Duodenal mucosa (tissue), 2 donors: Measurements from ENCODE around the gene AFAP1.

Source experiments
- H3K27ac ChIP-seq: one replicate; pipeline ENCODE4 v1.7.0; 2013; ENCODE audit warnings: low read depth, low read length
- H3K27me3 ChIP-seq, 2 donors: one replicate each; pipeline ENCODE4 v1.7.0; 2013; ENCODE audit warnings: low read length in 2 of 2, control low read depth in 1 of 2; ENCODE audit not compliant: insufficient read depth in 2 of 2, control insufficient read depth in 1 of 2
- H3K36me3 ChIP-seq, 2 donors: one replicate each; pipeline ENCODE4 v1.7.0; 2013; ENCODE audit warnings: low read length in 2 of 2, control low read depth in 1 of 2; ENCODE audit not compliant: insufficient read depth in 2 of 2, control insufficient read depth in 1 of 2
- H3K4me1 ChIP-seq, 2 donors: one replicate each; pipeline ENCODE4 v1.7.0; 2013; ENCODE audit warnings: low read length in 2 of 2, control low read depth in 1 of 2; ENCODE audit not compliant: insufficient read depth in 2 of 2, control insufficient read depth in 1 of 2
- H3K4me3 ChIP-seq, 2 donors: one replicate each; pipeline ENCODE4 v1.7.0; 2013; ENCODE audit warnings: low read length in 2 of 2, low read depth in 1 of 2
- H3K9ac ChIP-seq, 2 donors: one replicate each; pipeline ENCODE4 v1.7.0; 2013; ENCODE audit warnings: low read length in 2 of 2, low read depth in 1 of 2
- H3K9me3 ChIP-seq, 2 donors: one replicate each; pipeline ENCODE4 v1.7.0; 2013; ENCODE audit warnings: low read length in 2 of 2, control low read depth in 1 of 2; ENCODE audit not compliant: control insufficient read depth in 1 of 2

The AFAP1 gene

DNA sequence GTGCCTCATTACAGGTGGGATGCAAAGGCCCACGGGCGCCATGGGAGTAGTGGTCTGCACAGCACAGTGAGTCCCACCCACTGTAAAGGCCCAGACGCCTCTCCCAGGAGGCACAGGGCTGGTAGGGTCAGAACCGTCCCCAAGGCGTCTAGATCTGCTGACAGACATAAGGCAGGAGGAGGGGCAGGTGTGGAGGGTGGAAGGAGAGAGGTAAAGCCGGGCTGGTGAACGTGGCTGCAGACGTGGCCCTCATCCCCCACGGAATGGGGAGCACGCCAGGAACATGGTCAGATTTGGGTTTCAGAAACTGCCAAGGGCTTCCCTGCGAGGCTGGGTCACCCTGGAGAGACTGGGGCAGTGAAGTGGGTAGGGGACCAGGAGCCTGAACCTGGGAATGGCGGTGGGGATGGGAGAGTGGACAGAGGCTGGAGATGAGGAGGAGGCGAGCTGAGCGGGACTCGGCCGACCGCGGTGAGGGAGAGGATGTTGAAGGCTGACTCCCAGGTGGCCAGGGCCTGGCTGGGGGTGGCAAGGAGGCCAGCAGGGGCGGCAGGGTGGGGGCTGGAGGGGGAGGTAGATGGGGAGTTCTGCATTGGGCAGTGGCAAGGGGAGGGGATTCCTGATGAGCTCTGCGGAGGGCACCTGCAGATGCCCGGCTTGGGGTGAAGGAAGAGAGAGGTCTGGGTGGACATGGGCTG is 184.9 kb downstream of the AFAP1 start:
- Histone ChIP-seq H3K36me3 (no peaks in the 10 kb centered on the region), H3K9me3 (no peaks in the 10 kb centered on the region), H3K27me3 (no peaks in the 10 kb centered on the region), H3K4me3 (no peak overlapping the region), H3K9ac (no peak overlapping the region), H3K27ac (no peak overlapping the region), H3K4me1 (no peaks in the 10 kb centered on the region)

DNA sequence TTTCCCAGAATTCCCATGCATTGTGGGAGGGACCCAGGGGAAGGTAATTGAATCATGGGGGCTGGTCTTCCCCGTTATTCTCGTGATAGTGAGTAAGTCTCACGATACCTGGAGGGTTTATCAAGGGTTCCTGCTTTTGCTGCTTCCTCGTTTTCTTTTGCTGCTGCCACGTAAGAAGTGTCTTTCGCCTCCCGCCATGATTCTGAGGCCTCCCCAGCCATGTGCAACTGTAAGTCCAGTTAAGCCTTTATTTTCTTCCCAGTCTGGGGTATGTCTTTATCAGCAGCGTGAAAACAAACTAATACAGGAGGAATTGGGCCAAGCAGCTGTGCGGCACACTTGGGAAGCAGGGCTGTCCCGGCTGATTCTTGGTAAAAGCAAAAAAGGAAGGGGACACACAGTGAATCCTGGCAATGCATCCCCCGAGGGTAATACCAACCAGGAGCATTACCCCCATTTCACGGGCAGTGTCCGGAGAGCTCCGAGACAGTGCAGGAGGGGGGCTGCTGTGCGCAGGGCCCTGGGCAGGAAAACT is 185.7 kb downstream of the AFAP1 start:
- Histone ChIP-seq H3K36me3 (no peaks in the 10 kb centered on the region), H3K27me3 (no peaks in the 10 kb centered on the region), H3K27ac (no peak overlapping the region), H3K9ac (no peak overlapping the region), H3K9me3 (no peaks in the 10 kb centered on the region), H3K4me1 (no peaks in the 10 kb centered on the region), H3K4me3 (no peak overlapping the region)

DNA sequence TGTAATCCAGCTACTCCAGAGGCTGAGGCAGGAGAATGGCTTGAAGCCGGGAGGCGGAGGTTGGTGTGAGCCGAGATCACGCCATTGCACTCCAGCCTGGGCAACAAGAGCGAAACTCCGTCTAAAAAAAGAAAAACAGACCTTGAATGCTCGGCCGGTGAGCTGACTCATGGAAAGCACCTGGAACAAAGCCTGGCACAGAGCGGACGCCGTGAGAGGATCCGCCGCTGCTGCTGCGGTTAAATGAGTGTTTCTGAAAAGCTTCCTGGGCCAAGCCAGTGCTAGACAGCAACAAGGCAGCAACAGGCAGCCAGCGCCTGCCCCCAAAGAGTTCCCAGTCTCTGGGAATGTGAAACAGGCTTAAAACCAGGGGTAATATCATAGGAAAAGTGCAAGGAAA is 186.4 kb downstream of the AFAP1 start:
- H3K9me3 ChIP-seq: no peaks in the 10 kb centered on the region
- H3K4me1 ChIP-seq: no peaks in the 10 kb centered on the region
- no peak overlapping the region for H3K4me3 ChIP-seq
- no peaks in the 10 kb centered on the region for H3K27me3 ChIP-seq
- H3K27ac ChIP-seq: no peak overlapping the region
- no peaks in the 10 kb centered on the region for H3K36me3 ChIP-seq
- no peak overlapping the region for H3K9ac ChIP-seq

DNA sequence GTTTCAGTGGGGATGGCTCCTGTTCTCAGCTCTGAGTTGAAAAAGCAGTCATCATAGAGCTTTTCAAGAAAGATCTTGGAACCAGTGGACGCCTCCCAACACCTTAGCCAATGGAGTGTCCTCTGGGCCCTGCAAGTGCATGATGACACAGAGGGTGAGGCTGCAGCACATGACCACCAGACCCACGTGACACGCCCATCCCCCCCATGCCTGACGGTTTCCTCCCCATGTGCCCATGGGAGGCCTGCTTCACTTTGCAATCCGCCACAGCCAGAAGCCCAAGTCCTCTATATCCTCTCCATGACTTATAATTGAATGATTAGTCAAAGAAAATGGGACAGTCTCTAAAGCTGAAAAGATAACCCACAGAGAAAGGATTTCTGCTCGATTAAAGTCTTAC is 187.0 kb downstream of the AFAP1 start:
- Histone ChIP-seq H3K36me3 (no peaks in the 10 kb centered on the region), H3K4me1 (no peaks in the 10 kb centered on the region), H3K27me3 (no peaks in the 10 kb centered on the region), H3K9me3 (no peaks in the 10 kb centered on the region), H3K4me3 (no peak overlapping the region), H3K9ac (no peak overlapping the region), H3K27ac (no peak overlapping the region)

DNA sequence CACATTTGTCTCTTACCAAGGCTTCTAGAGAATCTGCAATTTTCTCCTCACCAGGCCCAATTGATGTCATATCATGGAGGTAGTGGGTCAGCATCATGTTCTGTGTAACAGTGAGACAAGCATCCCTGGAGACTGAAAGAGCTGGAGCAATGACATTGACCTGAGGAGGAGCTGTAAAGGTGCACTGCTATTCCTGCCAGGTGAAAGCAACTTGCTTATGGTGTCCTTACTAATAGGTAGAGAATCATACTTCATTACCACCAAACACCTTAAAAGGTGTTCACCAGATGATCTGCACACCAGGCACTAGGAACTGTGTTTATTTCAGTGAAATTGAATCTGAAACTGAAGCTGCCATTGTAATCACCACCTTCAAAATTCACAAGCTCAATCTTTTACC is 188.7 kb downstream of the AFAP1 start:
- no peak overlapping the region for H3K9ac ChIP-seq
- no peaks in the 10 kb centered on the region for H3K4me1 ChIP-seq
- H3K4me3 ChIP-seq: no peak overlapping the region
- no peaks in the 10 kb centered on the region for H3K9me3 ChIP-seq
- H3K36me3 ChIP-seq: no peaks in the 10 kb centered on the region
- H3K27ac ChIP-seq: no peak overlapping the region
- H3K27me3 ChIP-seq: no peaks in the 10 kb centered on the region

DNA sequence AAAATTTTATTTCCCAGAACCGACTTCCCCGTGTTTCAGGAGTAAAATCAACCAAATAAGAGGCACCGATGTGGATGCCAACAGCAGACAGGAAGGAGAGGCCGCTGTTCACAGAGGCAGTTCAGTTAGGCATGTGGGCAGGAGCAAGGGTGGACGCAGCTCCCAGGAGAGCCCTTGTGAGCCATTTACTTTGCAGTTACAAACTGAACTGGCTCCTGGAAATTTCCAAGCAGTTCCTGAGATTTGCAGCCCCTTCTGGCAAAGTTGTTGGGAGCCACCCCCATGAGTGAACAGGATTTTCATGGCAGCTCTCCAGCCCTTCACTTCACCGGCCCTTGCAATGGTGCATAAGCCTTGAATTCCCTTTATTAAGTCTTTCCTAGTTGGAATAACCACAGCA is 189.1 kb downstream of the AFAP1 start:
- Histone ChIP-seq H3K27ac (no peak overlapping the region), H3K4me3 (no peak overlapping the region), H3K9me3 (no peaks in the 10 kb centered on the region), H3K27me3 (no peaks in the 10 kb centered on the region), H3K4me1 (no peaks in the 10 kb centered on the region), H3K9ac (no peak overlapping the region), H3K36me3 (no peaks in the 10 kb centered on the region)

DNA sequence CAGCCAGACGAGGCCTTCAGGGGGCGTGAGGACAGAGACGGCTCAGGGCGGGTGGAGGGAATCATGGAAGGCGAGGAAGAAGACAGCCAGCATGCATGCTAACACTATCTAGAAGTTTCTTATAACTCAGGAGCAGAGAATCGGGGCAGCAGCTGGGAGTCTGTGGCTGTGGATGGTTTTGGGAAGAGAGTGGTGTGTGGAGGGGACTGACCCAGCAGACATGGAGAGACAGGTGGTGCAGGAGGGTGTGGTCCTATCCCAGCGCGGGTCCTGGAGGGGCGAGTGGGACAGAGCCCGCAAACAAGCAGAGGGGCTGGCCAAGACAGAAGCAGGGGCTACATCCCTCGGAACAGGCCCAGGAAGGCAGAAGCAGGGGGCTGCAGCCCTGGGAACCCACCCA is 192.1 kb downstream of the AFAP1 start:
- no peak overlapping the region for H3K27ac ChIP-seq
- no peaks in the 10 kb centered on the region for H3K9me3 ChIP-seq
- no peak overlapping the region for H3K4me3 ChIP-seq
- H3K9ac ChIP-seq: no peak overlapping the region
- no peaks in the 10 kb centered on the region for H3K36me3 ChIP-seq
- H3K27me3 ChIP-seq: no peaks in the 10 kb centered on the region
- no peaks in the 10 kb centered on the region for H3K4me1 ChIP-seq

DNA sequence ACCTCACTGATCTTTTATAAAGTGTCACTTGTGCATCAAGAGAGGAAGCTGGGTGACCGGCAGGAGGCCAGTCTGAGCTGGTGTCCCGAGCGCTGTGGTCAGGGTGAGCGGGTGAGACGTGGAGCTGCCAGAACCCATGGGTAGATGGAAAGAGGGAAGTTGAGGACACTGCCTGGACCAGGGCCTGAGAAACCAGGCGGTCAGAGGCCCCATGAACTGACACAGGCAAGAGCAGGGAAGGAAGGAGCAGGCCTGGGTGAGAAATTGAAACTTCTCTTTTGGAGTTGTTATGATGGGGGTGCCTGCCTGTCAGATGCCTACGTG is 192.6 kb downstream of the AFAP1 start:
- Histone ChIP-seq H3K4me3 (no peak overlapping the region), H3K9ac (no peak overlapping the region), H3K27me3 (no peaks in the 10 kb centered on the region), H3K36me3 (no peaks in the 10 kb centered on the region), H3K27ac (no peak overlapping the region), H3K4me1 (no peaks in the 10 kb centered on the region), H3K9me3 (no peaks in the 10 kb centered on the region)

DNA sequence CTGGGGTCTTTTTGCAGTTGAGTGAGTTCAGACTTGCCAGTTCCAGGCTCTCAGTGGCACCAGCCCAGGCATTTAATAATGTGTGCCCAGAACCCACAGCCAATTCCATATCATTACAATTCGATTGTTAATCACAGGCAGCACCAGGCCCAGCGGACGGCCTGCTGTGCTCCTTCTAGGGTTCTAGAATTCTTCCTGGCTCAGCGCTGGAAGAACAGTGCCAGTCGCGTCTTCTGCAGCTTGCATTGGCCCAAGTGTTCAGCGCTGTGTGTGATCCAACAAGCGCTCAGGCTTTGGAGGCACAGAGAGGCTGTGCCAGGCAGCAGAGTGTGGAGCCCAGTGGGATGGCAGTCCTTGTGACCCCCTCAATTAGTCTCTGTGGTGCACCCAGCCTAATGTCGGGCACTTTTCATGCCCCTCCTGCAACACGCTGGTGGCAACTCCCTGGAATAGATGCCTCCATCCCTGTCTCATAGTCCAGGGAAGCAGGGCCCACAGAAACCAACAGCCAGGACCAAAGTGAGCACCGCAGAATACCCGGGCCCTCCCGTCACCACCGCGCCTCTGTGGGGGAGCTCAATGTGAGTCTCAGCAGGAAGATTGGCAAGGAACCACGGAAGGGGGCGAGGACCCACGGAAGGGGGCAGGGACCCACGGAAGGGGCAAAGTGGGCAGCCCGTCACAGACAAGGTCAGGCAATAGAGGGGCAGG is 193.2 kb downstream of the AFAP1 start:
- Histone ChIP-seq H3K27ac (no peak overlapping the region), H3K36me3 (no peaks in the 10 kb centered on the region), H3K9me3 (no peaks in the 10 kb centered on the region), H3K9ac (no peak overlapping the region), H3K4me1 (no peaks in the 10 kb centered on the region), H3K4me3 (no peak overlapping the region), H3K27me3 (no peaks in the 10 kb centered on the region)

DNA sequence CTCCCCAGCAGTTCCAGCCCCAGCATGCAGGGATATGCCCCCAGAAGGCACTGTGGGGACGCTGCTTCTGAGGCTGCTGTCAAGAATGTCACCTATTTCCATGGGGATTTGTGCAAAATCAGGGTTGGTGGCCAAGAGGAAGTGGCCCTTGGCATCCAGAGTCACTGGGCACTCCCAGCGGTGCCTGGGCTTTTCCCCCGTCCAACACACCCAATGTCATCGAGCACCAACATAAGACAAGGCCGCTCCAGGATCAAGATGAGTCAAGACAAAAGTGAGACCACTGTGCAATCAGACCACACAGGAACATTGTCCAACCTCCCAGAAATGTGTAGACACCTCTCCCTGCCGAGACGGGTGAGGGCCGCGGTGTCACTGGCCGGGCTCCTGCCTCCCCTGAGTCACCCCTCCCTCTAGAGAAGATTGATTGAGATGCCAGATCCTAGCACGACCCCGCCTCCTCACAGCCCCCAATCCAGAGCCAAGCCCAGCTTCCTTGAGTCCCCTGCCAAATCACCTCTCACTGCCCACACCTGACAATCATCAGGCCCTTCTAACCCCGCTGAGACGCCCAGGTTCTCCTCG is 194.3 kb downstream of the AFAP1 start:
- H3K27ac ChIP-seq: no peak overlapping the region
- no peaks in the 10 kb centered on the region for H3K36me3 ChIP-seq
- H3K4me3 ChIP-seq: no peak overlapping the region
- no peak overlapping the region for H3K9ac ChIP-seq
- no peaks in the 10 kb centered on the region for H3K27me3 ChIP-seq
- no peaks in the 10 kb centered on the region for H3K4me1 ChIP-seq
- H3K9me3 ChIP-seq: no peaks in the 10 kb centered on the region
